ENCODE data around the gene IL7R.
"Not testable (repeated sequence)": the region's sequence is repeated elsewhere in the genome, so short reads cannot be mapped to it uniquely, and the experiment has no call there.

IL7R gene

GRCh38 chr5:35877655-35878054 is 21.0 kb downstream of the IL7R start:
- DNase-seq: no peak

- DNase-seq: no peak
Observed at GRCh38 chr5:35878079-35878478, 21.4 kb downstream of the IL7R start.

GRCh38 chr5:35879096-35879495 is 22.4 kb downstream of the IL7R start:
- DNase-seq: no peak

- DNase-seq: no peak
Observed at GRCh38 chr5:35879649-35880048, 23.0 kb downstream of the IL7R start.

- no peak for DNase-seq
Observed at GRCh38 chr5:35880156-35880555, 23.5 kb downstream of the IL7R start.

- no peak for DNase-seq
Observed at GRCh38 chr5:35881758-35882157, 25.1 kb downstream of the IL7R start.

- no peak for DNase-seq
Observed at GRCh38 chr5:35884191-35884769, 27.6 kb downstream of the IL7R start.

- no peak for DNase-seq
Observed at GRCh38 chr5:35884773-35885172, 28.1 kb downstream of the IL7R start.

GRCh38 chr5:35886381-35886780 is 29.7 kb downstream of the IL7R start:
- no peak for DNase-seq

GRCh38 chr5:35887321-35888100 is 30.8 kb downstream of the IL7R start:
- DNase-seq: no peak

GRCh38 chr5:35890021-35891020 is 33.6 kb downstream of the IL7R start:
- no peak for DNase-seq

- DNase-seq: not testable (repeated sequence)
Observed at GRCh38 chr5:35892799-35893198, 36.1 kb downstream of the IL7R start.

GRCh38 chr5:35894131-35894530 is 37.4 kb downstream of the IL7R start:
- no peak for DNase-seq

GRCh38 chr5:35898952-35899660 is 42.4 kb downstream of the IL7R start:
- no peak for DNase-seq

GRCh38 chr5:35899800-35900199 is 43.1 kb downstream of the IL7R start:
- DNase-seq: no peak

- DNase-seq: no peak
Observed at GRCh38 chr5:35900972-35901695, 44.4 kb downstream of the IL7R start.

- DNase-seq: no peak
Observed at GRCh38 chr5:35902046-35902672, 45.5 kb downstream of the IL7R start.

- no peak for DNase-seq
Observed at GRCh38 chr5:35903631-35904203, 47.0 kb downstream of the IL7R start.

GRCh38 chr5:35904443-35905132 is 47.9 kb downstream of the IL7R start:
- no peak for DNase-seq

- DNase-seq: no peak
Observed at GRCh38 chr5:35908228-35908627, 51.5 kb downstream of the IL7R start.

GRCh38 chr5:35908814-35909213 is 52.1 kb downstream of the IL7R start:
- no peak for DNase-seq

Data from CD4-positive, alpha-beta T cell treated with Interleukin-1 beta for 1 hour (primary cell).